Uterus (tissue), 2 donors: Measurements from ENCODE around the gene SMURF1.

Source experiments
- POLR2A ChIP-seq, 2 donors: fragments of 450-650 bp; IDR thresholded peaks; one replicate each; pipeline ENCODE4 v1.6.1; 2016; ENCODE audit warnings: antibody characterized with exemption in 2 of 2, mild to moderate bottlenecking in 1 of 2, moderate library complexity in 1 of 2
- TF ChIP-seq, protein P1 (sequence below), 4 experiments: fragments of 200-600 bp in 2 of 4; fragments of 450-650 bp in 2 of 4; sonication (generic) in 2 of 4; IDR thresholded peaks; one replicate each; pipeline ENCODE4 v1.5.1; 2016 to 2019; ENCODE audit warnings: antibody characterized with exemption in 4 of 4, mild to moderate bottlenecking in 2 of 4, moderate library complexity in 1 of 4

DNA sequence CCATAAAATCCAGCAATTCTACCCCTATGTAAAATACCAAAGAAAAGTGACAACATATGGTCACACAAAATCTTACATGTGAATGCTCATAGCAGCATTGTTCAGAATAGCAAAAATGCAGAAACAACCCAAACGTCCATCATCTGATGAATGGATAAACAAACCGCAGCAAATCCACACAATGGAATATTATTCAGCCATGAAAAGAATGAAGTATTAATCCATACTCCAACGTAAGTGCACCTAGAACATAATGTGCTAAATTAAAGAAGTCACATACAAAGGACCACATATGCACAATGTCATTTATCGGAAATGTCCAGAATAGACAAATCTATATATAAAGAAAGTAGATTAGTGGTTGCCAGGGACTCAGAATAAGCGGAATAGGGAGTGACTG is 57.4 kb downstream of the SMURF1 start:
- TF ChIP-seq, protein P1, sequence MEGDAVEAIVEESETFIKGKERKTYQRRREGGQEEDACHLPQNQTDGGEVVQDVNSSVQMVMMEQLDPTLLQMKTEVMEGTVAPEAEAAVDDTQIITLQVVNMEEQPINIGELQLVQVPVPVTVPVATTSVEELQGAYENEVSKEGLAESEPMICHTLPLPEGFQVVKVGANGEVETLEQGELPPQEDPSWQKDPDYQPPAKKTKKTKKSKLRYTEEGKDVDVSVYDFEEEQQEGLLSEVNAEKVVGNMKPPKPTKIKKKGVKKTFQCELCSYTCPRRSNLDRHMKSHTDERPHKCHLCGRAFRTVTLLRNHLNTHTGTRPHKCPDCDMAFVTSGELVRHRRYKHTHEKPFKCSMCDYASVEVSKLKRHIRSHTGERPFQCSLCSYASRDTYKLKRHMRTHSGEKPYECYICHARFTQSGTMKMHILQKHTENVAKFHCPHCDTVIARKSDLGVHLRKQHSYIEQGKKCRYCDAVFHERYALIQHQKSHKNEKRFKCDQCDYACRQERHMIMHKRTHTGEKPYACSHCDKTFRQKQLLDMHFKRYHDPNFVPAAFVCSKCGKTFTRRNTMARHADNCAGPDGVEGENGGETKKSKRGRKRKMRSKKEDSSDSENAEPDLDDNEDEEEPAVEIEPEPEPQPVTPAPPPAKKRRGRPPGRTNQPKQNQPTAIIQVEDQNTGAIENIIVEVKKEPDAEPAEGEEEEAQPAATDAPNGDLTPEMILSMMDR (IDR thresholded peaks at IDR 0.05) = no peak
- no peak for TF ChIP-seq POLR2A (IDR thresholded peaks at IDR 0.05)
